Measurements from ENCODE around the gene SKIDA1.

The SKIDA1 gene

DNA sequence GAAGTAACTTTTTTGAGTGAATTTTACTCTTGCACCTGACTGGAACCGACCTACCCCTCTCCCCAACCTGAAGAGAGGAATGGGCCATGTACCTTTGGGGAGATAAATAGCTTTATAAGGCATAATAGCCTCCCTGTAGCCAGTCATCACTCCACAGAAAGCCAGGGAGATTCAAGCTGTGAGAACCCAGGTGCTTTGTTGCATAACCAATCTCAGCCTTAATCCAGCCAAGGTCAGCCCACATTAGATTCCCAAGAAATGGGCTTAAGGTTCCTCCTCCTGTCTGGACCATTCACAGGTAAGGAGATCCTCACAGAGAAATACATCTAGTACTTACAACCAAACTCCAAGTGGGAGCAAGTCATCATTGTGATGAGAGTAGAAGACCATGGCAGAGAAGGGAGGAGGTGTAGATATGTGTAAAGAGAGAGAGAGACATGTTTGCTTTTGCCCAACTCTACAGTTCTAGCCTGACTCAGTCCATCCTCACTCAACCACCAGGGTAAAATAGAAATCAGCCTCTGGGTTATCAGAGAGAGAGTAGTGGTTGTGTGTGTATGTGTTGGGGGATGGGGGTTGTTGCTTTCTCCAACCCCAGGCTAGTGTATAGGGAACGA lies 23.6 kb downstream of the SKIDA1 start:
- no peak for DNase-seq (ENCODE audit: low read depth)

GRCh38 chr10:21501091-21501490 lies 24.4 kb downstream of the SKIDA1 start:
- DNase-seq (ENCODE audit: low read depth), result no peak

DNA sequence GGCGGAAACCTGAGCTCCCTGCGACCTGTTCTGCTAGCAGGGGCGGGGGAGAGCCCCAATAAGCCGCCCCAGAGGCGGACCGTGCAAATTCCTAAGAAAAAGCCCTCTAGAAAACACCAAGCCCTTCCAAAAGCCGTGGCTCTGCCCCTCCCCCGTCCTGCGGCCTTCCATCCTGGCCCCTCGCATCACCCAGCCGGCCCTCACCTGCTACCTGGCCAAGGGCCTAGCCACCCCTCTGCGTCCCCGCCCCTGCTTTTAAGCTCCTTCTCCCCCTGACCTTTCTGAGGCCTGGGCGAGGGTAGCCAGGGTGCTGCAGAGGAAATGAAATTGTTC lies 24.9 kb downstream of the SKIDA1 start:
- DNase-seq (ENCODE audit: low read depth), result no peak

DNA sequence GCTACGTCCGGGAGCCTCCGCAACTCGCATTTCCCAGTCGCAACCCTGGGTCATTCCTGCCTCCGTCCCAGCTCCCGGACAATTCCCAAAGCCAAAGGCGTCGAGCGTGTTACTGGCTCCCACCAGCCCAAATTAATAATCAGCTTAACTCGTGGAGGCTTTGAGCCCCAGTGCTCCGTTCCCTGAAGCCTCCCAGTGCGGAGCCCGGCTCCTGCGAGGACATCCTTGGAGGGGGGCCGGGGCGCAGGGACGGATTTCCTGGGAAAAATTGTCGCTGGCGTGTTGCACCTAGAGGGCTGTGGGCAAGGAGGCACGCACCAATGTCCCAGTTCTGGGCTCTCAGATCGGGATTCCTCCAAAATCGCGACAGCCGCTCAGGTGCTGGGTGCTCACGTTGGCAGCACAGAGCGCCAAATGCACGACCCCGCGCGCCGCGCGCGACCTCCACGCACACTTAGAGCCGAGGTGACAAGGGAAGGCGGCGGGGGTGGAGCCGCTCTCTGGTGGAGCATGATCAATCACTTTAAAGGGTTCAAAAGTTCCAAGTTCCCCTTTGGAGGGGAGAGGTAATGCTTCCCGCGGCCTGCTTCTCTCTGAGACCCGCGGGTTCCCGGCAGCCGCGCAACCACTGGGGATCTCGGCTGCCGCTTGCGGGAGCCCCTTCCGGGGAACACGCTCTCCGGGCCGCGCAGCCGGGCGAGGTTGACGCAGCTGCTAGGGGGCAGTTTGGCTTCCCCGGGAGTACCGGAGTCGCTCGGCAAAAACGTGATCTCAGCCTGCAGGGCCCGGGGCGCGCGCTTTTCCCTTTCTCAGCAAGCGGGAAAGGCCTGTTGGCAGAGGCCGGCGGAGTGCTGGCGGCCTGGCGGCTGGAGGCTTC lies 25.5 kb downstream of the SKIDA1 start:
- no peak for DNase-seq (ENCODE audit: low read depth)

DNA sequence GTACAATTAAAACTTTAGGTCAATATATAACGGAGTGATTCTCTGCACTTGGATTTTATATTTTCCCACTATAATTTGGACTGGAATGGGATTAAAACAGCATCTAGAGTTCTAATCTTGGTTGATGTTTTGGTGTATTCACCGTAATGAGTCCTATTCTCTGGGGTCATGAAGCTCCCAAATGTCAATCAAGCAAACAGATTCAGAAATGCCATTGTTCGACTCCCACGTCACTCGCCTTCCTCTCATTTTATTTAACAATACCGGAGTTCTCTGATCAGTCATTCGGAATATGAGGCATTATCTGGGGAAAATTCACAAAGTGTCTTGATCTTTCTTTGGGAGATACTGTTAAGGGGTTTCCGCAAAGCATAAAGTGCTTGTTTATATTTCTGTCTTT lies 26.5 kb downstream of the SKIDA1 start:
- no peak for DNase-seq (ENCODE audit: low read depth)

DNA sequence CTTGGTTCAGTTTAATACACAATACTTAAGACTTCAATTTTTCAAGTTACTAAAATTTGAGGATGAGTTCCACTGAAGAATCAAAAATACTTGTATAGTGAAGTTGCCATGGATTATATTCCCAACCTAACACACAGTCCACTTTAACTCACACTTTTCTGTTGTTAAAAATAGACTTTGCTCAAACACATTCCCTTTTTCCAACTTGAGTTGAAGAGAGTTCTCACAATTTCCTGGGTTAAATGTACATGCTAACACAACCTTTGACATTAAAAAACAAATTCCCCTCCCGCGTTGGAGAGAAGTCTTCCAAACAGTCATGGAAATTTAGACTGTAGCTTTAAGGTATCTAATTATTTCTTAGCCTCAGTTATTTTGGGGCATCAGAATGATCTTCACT lies 27.1 kb downstream of the SKIDA1 start:
- DNase-seq (ENCODE audit: low read depth), result no peak

DNA sequence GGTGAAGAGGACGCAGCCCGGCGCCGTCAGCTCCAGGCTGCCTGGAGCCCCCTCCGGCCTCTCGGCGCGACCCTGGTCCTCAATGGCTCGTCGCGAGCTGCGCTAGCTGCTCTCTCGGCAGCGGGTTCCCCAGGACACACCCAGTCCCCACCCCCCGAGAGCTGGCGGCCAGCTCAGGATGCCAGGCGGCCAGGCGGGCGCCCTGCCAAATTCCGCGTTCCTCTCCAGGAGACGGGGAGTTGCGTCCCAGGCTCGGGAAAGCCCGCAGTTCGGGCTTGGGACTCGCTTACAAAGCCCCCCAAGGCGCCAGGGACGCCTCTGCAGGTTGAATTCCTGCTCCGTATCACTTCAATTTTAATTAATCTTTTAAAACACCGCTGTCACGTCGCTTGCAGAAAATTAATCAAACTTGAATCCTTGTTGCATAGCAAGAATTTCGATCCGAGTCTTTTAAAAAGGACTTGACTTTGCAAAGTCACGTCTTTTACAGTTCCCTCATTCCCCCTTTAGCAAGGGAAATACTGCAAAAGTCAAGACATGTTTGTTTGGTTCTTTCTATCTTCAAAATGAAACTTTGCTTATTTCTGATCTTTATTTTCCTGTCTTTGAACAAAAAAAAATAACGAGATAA lies 28.2 kb downstream of the SKIDA1 start:
- DNase-seq (ENCODE audit: low read depth), result peak; percentile 75

DNA sequence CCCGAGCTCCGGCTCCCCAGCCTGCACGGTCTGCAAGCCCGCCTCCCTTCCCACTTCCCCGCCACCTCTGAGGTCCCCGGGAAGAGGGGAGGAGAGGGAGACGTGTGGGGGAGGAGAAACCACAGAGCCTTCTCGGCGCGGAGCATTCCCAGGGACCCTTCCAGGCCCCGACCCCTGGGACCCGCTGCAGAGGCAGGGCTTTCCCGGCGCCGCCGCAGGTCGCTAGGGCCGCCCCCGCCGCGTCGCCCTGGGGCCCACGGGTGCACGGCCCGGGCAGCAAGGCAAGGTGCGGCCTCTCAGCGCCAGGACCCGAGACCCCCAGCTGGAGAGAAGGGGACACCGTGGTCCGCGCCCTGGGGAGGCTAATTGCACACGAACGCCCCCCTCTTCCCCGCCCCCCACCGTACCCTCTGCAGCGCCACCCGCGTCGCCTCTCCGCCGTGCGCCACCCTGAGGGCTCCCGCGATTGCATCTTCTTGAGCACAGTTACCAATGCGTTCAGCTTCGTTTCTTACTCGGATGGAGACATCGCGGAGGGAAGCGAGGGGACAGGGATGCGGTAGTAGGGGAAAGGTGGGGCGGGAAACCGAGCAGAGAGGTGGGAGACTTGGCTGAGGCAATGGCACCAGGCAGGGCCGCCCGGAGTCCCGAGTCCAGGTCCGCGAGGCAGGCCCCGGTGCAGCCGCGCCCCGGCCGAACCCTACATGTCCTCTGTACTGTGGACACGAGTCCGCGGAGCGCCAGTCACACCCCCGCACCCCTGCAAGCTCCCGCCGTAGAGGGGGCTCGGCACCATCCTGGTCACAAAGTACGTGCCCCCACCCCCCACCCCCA lies 28.9 kb downstream of the SKIDA1 start:
- no peak for DNase-seq (ENCODE audit: low read depth)

GRCh38 chr10:21495752-21496342 lies 29.6 kb downstream of the SKIDA1 start:
- DNase-seq (ENCODE audit: low read depth), result peak; percentile 86

- peak; percentile 35 for DNase-seq (ENCODE audit: low read depth)
Observed at GRCh38 chr10:21495002-21495751, 30.3 kb downstream of the SKIDA1 start.

DNA sequence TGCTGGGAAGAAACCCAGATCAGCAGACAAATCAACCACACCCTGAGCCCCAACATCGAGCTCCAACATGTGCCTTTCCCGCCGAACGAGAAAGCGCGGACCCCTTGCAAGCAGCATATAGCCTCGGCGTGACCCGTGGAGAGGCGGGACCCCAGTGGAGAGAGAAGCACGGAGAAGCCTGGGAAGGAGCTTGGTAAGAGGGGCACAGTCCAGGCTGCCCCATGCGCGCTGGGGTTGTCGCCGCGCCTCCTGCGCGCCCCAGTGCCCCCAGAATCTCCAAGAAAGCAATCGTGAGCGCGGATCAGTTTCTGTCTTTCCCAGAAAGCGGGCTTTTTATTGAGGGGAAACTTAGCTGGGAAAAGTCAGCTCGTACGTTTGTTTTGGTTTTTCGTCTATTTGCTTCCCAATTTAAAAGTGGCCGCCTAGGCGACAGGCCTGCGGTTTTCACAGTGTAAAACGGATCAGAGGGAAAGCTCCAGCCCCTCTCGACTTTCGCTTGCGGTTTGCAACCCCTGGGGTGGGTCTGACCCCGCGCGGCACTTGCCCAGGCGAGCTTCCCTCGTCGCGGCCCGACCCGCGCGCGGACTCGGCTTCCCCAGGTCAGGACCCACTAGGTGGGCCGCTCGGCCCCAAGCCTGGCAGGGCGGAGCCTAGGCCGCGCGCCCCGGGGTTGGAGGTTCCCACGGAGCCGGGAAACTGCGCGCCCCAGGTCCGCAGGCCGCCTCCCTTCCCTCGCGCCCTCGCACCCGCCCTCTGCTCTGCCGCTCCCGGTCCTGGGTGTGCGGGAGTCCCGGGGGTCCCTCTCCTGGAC lies 31.1 kb downstream of the SKIDA1 start:
- no peak for DNase-seq (ENCODE audit: low read depth)

DNA sequence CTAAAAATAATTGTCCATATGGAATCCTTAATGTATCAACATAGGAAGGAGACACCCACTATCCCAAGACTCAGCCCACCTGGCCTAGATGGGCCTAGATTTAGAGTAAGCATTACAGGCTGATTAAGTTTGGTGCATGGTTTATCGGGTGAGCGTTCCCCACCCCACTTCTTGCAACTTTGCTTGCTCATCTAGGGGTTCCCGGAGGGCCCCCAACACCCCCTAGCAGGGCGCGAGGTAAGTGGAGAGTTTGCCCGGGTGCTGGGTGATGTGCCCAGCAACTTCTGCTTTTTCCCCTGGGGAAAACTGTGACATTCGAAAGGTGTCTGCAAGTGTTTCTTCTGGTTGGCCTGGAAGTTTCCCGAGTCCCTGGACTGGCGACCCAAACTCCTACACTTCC lies 31.7 kb downstream of the SKIDA1 start:
- DNase-seq (ENCODE audit: low read depth), result no peak

DNA sequence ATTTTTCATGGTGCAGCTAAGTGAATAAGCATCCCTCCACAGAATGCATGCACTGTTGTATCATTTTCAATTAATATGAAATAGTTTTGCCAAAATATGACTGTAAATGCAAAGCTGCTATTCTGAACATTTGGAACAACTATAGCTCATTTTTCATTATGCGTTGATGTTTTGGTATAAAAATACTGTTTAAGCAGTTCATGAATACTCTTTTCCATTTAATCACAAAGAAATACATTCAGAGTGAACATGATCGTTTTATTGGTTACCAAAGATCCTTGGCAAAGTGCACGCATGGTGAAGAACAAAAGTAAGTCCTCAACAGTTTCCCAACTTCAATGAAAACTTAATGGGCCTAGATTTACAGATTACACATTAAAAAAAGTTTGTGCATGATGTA lies 33.1 kb downstream of the SKIDA1 start:
- no peak for DNase-seq (ENCODE audit: low read depth)

DNA sequence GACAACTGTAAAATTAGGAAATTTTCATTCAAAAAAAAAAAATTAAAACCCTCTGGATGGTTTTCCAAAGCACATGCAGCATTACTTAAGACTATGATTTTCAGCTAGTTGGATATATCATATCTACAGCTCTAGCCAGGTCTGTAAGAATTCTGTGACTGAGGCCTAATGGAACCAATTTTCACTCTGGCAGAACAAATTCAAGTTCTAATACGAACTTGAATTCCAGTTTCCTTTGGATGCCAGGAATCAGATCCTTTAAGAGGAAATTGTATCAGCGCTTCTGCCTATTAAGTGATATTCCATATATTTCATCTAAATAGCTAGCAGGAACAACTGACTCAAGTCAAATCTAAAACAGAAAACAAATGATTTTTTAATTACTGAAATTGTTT lies 34.8 kb downstream of the SKIDA1 start:
- DNase-seq (ENCODE audit: low read depth), result no peak

DNA sequence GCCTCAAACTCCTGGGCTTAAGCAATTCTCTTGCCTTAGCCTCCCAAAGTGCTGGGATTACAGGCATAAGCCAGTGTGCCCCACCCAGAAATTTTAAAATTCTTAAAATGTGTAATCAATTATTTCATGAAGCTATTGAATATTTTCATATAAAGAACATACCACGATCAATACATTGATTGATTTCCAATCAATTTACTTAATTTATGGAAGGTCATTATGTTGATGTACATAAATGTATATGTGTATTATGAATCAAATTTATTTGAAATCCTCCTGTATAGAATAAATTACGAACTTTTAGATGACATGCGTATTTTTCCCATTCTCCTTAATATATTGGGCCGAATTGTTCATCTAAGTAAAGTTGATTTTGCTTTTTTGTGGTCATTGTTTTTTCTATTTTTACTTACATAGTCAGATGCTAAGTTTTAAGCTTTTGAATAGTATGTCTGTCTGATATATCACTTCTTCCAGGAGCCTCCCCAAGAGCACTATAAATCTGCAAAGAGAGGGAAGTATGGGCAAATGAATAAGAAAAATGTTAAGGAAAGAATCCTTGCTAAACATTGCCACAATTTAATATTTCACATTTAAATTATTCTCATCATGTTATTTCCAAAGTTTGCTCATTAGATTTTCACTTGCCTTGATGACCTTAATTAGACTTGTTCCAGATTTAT lies 35.3 kb downstream of the SKIDA1 start:
- no peak for DNase-seq (ENCODE audit: low read depth)

GRCh38 chr10:21488957-21489446 lies 36.5 kb downstream of the SKIDA1 start:
- no peak for DNase-seq (ENCODE audit: low read depth)

DNA sequence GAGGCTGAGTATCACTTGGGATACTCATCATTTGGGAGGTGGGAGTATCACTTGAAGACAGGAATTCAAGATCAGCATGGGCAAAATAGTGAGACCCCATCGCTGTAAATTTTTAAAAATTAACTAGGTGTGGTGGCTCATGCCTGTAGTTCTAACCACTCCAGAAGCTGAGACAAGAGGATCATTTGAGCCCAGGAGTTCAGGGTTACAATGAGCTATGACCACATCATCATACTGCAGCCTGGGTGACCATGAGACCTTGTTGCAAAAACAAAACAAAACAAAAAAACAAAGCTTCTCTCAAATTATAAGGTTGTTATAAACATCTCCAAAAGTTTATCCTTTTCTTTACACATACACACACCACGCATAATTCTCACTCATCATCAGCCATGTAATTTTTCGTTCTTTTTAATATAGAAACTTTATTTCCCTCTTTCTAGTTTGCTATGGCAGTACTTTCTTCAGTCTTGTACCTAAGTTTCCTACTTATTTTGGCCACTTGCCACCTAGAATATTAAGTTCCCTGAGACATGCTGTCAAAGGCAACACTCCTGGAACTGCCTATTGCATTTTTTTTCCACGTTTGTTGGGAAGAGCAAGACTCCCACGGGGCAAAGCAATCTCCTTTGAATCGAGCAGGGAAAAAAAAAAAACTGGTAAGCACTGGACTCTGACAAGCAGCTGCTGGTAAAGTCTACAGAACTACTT lies 37.1 kb downstream of the SKIDA1 start:
- peak; percentile 20 for DNase-seq (ENCODE audit: low read depth)

DNA sequence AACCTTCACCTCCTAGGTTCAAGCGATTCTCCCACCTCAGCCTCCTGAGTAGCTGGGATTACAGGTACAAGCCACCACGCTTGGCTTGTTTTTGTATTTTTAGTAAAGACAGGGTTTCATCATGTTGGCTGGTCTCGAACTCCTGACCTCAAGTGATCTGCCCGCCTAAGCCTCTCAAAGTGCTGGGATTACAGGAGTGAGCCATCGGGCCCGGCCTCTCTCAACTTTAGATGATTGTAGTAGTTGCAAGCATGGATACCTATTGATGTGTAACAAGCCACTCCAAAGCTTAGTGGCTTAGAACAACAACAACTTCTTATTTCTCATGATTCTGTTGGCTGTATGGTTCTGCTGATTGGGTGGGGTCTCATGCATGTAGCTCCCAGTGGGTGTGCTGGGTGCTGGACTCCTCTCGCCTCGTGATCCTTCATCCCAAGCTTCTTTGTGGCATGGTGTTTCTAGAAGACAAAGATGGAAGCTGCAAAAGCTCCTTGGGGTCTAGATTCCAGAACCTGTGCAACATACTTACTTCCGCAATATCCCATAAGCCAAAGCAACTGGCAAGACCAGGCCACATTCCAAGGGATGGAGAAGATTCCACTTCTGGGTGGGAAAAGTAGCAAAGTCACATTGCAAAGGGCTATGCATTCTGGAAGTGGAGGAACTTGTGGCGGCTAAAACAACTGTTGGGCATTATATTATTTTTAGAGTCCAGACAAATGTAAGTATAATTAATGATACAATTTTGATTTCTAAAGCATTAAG lies 37.9 kb downstream of the SKIDA1 start:
- DNase-seq (ENCODE audit: low read depth), result no peak
